ENCODE measurements around the gene CRNKL1.
A peak's percentile ranks its signal among the peaks of the same experiment; 100 is the strongest.

The CRNKL1 gene

DNA sequence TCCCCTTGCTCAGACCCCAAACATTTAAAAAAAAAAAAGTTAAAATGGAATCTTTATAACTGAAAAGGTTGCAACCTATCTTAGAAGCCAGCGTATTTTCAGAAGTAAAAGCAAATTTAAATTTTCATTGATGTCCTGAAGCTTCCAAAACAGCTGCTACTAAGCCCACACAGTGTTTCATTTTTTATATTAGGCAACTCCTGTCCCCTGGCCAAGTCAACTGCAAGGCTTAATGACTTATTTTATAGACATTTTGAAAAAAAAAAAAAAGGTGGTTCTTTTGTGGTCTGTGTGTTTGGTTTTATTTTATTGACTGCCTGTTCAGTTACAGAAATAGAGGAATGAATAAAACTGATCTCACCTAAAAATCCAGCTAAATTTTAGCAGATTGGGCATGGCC, 13.1 kb upstream of the CRNKL1 start:
- DNase-seq, result no peak

DNA sequence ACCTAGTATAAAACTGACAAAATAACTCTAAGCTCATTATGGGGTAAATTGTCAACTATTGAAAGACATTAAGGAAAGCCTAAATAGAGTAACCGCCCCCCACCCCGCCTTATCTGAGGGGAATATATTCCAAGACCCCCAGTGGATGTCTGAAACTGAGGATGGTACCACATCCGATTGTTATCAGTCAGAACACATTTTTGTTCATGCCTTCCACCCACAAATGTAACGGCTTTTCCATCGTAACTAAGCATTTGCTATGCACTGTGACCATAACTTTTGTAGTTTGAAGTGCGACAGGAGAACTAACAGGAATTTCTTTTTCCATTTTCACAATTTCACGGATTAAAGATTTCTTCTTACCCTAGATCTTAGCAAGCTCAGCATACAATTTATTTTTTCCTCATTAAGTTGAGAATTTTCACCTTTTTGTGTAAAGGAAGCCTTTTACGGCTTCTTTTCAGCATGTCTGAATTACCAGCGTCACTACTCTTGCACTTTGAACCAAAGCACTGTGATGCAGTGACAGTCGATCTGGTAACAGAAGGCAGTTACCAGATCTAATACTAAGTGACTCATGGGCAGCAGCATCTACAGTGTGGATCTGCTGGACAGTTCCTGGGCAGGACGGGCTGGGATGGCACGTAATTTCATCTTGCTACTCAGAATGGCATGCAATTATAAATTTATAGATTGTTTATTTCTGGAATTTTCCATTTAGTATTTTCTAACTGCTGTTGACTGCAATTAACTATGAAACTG, 11.9 kb upstream of the CRNKL1 start:
- DNase-seq, result no peak

DNA sequence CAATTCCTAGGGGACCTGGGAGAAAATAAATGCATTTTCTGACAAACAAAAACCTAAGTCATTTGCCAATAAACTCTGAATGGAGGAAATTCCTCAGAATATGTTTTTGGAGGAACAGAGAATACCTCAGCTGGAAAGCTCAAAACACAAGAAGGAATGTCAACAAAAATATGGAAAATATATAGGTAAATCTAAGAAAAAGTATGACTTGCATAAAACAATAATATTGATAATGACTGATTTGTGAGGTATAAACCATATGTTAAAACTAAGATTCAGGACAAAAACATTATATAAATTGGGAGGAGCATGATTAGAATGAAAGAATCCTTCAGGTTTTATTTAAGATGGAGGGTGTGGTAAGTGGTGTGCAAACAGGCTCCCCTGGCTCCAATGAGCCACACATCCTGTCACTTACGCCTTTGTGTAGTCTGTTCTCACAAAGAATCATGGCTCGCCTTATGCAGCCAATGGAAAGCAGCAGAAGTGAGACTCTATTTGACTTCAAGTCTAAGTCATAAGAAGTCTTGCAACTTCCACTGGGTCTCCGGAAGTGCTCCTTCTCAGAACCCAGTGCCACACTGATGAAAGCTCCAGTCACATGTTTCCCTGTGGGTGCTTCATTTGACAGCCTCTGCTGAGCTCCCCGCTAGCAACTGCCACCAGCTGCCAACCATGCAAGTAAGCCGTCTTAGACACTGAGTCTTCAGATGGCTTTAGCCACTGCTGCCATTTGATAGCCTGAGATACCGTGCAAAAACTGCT, 8.2 kb upstream of the CRNKL1 start:
- DNase-seq, result no peak

DNA sequence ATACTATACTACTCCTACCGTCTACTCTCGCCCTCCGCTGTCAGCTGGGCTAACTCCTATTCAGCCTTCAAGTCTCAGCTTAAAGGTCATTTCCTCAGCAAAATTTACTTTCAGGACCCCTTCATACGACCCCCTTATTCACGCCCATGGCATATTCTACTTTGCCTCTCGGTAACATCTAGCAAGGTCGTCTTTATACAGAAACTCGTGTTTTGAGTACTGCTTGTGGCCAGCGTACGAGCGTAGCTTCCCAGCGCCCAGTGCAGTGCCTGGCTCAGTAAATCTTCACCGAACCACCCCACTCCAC, 546 bp downstream of the CRNKL1 start:
- no peak for DNase-seq

DNA sequence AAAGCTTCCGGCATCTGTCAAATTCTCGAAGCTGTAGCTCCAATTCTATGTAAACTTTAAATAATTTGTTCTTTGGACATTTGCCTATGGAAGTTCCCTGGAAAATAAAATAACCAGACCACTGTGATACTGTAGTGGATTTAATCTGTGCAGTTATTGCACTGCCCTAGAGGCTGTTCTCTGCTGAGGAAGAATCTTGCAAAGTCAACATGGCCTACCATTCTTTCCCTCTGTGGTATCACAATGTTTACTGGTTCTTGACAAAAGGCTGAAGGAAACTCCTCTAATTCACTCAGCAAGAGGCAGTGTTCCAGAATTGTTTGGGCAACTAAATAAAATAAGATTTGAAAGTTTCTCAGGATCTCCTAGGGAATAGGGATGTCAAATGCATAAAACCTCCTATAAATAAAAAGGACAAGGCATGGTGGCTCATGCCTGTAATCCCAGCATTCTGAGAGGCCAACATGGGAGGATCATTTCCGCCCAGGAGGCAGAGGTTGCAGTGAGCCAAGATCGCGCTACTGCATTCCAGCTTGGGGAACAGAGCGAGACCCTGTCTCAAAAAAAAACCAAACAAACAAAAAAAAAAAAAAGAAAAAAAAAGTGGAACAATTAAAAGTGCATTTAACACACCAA, 12.4 kb downstream of the CRNKL1 start:
- no peak for DNase-seq

DNA sequence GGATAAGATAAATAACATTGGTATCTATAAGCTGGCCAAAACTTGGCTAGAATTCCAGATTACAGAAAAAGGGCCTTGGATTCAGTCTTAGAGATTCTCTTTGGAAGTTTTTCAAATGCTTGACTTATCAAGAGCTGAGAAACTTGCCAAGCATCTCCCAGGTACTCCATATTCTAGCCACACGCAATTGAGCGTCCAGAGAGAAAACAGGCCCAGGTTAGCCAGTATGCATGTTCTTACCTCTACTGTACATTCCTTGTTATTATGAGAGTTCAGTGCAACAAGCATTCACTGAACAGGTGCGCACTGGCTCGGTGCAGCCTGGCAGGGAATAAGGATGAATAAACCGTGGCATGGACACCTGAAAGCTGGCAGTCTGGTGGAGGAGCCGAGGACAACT, 13.7 kb downstream of the CRNKL1 start:
- DNase-seq, result no peak

DNA sequence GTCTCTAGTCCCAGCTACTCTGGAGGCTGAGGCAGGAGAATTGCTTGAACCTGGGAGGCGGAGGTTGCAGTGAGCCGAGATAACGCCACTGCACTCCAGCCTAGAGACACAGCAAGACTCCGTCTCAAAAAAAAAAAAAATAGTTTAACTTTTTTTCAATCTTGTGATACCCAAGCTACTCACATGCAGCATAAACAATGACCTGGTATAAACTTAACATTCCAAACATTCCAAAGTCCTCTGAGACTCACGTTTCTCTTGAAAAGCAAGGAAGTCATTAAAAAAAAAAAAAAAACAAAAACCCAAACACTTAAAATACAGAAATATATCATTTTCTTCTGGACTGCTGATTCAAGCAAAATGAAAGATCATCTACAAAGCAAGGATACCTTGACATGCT, 14.3 kb downstream of the CRNKL1 start:
- no peak for DNase-seq

DNA sequence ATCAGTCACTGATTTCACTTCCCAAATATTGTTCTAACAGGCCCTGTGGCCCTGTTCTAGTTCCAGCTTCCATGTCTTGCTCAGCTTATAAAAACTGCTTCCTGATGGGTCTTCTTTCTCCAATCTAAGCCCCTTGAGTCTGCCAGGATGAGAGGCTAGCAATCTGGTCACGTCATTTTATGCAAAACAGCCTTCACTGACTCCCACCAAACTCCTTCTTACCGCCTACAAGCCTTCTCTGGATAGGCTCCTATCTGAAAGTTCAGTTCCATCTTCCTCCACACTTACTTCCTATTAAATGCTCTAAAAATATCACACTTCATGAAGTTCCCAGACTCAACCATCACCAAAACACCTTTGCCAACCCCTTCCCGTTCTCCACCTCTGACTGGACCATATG, 15.5 kb downstream of the CRNKL1 start:
- no peak for DNase-seq

DNA sequence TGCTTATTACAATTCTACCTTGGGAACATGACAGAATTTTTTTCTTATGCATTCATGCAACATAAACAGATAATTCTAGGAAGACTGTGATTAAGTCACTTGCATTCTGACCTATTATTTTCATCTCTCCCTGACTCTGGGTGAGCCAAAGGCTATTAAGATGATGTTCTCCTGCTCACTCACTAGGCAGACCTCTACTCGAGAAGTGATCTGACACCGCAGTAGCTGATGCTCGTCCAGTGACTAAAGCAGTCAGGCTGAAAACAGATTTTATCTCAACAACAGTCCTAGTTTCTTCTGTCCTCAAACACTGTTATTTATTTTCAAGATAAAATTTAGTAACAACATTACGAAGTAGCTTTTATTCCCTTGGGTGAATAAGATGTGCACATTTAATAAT, 17.8 kb downstream of the CRNKL1 start:
- DNase-seq, result no peak

DNA sequence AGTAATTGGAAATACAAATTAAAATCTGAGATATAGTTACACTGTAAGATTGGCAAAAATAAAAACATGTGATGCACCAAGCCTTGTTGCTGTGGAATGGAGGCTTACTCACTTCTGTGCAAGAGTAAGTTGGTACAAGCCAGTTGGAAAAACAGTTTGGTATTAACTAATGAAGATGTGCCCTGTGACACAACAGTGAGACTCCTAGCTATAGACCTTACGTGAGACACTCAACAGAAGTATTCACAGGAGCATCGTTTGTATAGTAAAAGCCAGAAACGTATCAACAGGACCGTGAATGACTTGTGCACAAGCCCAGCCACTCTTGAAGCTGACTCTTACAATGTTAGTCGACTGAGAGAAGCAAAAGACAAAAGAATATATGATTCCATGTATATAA, 20.5 kb downstream of the CRNKL1 start:
- no peak for DNase-seq

DNA sequence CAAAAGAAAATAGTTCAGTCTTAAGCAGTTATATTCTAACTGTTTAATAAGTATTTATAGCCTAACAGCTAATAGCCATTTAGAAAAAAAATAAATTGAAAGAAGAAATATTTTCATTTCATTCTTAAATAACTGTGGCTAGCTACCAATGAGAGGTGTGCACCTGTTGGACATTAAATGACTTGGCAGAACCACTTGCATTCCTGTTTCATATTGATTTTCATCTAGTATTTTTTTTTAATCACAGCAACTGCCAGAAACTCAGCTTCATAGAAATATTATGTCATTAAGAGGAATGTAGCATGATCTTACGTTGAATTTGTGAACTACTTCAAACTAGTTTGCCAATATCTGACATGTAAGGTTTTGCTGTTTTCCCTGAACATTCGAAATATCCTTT, 25.0 kb downstream of the CRNKL1 start:
- DNase-seq, result no peak

DNA sequence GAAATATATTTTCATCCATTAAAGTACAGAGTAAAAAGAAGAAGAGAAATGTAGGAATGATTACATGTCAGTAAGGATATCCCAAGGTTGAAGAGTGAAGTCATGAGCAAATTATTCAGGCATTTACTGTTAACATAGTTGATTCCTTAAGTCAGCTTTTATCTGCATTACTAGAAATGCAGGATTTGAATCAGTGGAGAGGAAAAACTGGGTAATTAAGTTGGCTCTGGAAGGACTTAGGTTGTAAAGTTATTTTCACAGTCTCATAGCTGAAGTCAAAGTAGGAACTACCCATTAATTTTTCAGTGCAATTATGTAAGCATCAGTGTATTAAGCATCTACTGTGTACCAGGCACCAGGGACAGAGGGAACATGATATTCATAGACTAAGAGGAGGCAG, 27.3 kb downstream of the CRNKL1 start:
- DNase-seq, result no peak

DNA sequence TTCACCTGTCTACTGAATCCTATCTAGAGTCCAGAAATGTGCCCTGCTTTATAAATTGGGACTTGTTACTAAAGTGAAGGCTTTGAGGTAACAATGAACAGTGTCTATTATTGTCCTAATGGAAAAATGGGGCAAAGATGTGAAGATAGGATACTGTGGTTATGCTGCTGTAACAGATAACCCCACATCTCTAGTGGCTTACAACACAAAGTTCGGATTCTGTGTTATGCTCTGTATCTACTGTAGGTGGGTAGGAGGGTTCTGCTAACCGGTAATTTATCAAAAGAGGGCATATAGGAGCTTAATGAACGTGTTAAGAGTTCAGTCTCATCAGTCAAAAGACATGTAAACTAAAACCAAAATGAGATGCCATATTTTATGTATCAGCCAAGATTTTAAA, 28.9 kb downstream of the CRNKL1 start:
- DNase-seq, result no peak

DNA sequence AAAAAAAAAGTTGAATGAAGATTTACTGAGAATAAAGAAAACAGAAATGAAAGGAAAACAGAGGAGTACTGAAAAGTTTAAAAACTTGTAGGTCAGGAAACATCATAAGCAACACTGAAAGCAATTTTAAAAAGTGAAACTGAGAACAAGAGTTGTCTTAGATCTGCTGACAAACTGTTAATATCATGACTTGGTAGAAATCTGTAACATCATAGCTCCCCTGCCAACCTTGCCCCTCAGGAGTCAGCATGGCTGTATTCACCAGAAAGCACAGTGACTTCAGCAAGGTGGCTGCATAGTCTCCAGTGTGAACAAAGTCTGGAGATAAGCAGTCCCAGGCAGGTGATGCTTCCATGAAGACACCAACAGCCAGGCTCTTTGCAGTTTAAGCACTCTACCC, 29.8 kb downstream of the CRNKL1 start:
- DNase-seq, result no peak

DNA sequence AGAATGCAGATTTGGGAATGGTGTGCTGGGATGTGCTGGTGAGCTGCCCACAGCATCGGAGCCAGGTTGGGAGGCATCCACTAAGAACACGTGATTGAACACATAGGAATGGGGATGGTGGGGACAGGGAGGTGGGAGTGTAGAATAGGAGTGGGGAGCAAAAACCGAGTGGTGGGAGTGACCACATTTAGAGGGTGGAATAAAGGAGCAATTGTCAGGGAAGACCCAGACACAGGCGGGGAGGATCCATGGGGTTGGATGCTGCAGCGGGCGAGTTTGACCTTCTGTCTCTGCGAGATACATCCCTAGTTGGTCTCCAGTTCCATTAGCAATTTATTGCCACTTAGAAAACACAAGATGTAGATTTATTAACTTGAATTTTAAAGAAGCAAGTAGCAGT, 30.4 kb downstream of the CRNKL1 start:
- no peak for DNase-seq

DNA sequence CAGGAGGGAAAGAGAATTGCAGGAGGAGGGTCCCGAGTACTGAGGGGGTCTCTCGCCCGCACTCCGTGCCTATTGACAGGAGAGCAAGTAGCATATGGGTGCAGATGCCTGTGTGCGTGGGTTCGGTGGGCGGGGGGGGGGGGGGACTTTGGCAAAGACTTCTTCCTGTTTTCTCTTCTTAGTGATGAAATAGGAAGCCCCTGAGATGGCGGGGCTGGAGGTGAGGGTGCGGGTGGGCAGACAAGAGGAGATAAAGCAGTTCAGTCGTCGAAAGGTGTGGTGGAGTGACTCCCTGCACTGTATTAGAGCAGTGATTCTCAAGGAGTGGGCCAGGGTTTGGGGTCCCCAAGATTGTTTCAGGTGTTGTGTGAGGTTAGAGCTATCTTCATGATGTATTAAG, 31.4 kb downstream of the CRNKL1 start:
- DNase-seq, result no peak

DNA sequence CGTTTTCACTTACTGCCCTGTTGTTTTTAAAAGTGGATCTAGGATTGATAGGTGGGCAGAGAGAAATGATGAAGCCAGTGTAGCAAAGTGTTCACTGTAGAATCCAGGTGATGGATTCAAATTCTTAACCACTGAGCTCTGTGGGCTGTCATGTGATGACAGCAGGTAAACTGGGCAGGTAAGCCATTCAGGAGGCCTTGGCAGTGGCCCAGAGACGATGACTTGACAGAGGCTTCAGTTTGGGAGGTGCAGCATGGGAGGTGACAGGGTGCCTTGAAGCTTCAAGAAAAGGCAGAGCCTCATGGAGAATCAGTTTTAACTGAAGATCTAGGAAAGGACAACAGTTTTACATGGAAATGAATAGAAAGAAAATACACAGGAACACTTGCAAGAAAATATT, 33.1 kb downstream of the CRNKL1 start:
- DNase-seq, result no peak

DNA sequence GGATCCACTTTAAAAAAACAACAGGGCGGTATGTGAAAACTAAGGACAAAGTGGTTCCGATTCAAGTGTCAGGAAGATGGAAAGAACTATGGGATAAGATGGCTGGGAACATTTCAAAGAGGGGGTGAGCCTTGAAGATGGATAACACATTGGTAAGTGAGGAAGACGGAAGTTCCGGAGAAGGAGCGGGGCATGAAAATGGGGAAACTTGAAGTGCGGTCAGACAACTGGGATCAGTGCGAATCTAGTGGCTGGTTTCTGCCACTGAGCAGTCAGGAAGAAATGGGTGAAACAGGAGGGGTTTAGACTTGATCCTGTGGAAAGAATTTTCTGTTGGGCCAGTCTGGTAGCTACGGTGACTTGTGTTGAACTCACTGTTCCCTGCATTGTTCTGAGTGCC, 33.9 kb downstream of the CRNKL1 start:
- no peak for DNase-seq

DNA sequence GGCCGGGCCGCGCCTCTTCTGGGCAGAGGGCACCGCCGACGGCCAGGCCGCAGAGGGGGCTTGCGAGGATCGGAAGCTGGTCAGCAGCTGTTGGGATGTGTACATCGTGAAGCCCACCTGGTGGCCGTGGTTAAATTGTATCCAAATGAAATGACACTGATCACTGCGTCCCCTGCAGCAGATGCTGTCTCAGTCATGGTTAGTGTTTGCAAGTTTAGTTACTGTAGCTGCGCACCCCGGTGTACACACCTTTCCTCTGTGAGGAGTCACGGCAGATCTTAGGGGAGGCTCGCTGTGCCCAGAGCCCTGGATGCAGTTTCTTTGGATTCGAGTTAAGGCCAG, 34.5 kb downstream of the CRNKL1 start:
- no peak for DNase-seq

DNA sequence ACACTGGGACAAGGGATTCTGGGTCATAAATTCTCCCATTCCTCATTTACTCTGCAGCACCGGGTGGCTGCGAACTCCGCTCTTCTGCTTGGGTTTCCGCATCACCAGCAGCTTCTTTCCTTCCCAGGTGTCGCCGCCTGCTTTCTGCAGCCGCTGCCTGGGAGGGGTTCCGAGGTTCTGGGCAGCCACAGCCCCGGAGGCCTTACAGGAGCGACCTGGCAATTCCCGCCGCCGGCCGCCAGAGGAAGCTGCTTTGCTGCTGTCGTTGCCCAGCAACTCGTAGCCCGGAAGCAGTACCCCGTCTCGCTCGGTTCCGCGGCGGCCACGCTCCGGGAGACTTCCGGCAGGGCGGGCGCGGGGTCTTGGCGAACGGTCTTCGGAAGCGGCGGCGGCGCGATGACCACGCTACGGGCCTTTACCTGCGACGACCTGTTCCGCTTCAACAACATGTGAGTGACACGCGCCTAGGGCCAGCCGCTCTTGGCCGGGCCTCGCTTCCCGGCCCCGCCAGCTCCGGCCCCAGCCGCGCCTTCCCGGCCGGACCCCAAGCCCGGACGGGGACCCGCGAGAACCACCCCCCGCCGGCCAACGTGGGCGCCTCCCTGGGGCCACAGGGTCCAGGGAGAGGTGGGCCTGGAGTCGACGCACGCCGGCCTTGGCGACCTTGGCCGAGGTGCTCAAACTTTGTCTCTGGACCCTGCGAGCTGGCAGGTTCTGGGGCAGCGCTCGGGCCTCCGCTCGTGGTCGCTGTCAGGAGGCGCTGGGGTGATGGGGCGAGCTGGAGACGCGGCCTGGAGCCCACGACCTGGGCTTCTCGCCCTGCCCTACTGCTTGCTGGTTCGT, 35.0 kb downstream of the CRNKL1 start, which contains the start of gene NAA20:
Gene NAA20, plus strand, starts transcription at position 362 of the 843 bp plus-strand sequence. Its CDS starts 35 bp downstream, at position 397.
- DNase-seq, result peak; percentile 82

DNA sequence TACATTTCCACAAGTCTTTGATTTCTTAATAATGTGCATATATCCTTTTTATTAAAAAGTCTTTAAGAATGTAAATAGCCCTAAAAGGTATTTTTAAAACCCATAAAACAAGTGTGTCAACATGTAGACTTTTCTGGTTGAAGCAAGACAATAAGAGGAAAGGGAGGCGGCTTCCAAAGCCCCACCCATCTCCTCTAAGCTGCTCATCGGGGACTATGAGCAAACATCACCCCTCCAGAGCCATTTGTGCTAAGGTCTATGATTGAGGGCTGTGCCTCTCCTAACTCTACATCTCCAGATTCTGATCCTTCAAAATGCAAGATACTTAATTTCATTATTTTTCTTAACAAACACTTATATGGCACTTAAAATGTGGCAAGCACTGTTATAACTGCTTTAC, 37.6 kb downstream of the CRNKL1 start:
- DNase-seq, result no peak

DNA sequence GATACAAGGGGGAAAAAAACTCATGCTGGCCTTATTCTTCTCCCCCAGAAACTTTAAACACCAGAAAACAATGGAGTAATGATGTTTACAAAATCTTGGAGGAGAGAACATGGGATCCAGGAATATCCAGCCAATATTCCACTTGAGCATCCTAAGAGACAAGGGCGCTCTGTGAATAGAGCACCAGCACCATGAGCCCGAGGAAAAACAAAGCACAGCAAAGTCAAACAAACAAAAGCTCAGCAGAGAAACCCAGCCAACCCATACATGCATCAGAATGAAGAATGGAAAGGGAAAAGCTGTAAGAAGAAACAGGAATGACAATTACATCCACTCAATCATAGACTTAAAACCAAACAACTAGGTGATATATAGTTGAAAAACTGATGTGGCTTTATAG, 39.7 kb downstream of the CRNKL1 start:
- DNase-seq, result no peak

Data from right kidney (tissue), 1 donor.